ENCODE data around the gene FBXO47.

DNA sequence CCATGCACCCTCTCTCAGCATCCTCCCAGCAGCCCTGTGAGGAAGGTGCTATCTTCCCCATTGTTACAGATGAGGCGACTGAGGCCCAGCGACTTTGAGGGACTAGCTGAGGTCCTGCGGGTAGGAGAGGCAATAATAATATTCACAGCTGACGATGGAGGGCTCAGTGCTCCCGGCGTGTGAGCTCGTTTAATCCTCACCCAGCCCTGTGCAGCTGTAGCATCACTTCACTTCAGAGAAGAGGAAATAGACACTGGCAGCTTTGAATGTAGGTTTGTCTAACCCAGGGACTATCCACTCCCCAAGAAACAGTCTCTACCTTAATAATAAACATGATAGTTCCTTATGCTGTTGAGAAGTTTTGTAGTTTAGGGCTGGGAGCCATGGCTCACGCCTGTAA, 75.8 kb downstream of the FBXO47 start:
- no peak for TF ChIP-seq CTCF (IDR thresholded peaks at IDR 0.05)
- TF ChIP-seq EP300 (IDR thresholded peaks at IDR 0.05): no peak
- no peak for TF ChIP-seq POLR2A (IDR thresholded peaks at IDR 0.05)
